Caki2 (cell line): ENCODE results near the gene ZBTB8OS. TPM values are rescaled to one million over a fixed set of nuclear protein-coding genes. Genes with fewer than 3 reads are reported as not detected.
"Not testable (repeated sequence)": the region's sequence is repeated elsewhere in the genome, so short reads cannot be mapped to it uniquely, and the experiment has no call there.

Experiments used
- DNase-seq: peaks from one replicate; pipeline ENCODE4 v3.0.0-alpha.2; 2015; ENCODE audit warnings: low read depth
- in situ Hi-C: cut with HindIII; loops from 2 replicates; pipeline ENCODE4 v1.10.0; 2016; ENCODE audit warnings: low sequenced_read_pairs, low pct_unique_long_range_greater_than_20kb, mixed read lengths
- total RNA-seq: library from RNA; depleted of rRNA; stranded (reverse); fragments of >200 nt; shearing (Covaris generic); gene quantifications from 2 replicates; pipeline ENCODE4 v1.2.3, GENCODE V29; 2014; ENCODE audit warnings: low replicate concordance

Gene ZBTB8OS
- total RNA-seq, 1 experiment from 2014 or later: 30.1 TPM

GRCh38 chr1:32652244-32652962, 2.1 kb upstream of the ZBTB8OS start:
- in situ Hi-C loops: no loop called here
- DNase-seq: no peak

DNA sequence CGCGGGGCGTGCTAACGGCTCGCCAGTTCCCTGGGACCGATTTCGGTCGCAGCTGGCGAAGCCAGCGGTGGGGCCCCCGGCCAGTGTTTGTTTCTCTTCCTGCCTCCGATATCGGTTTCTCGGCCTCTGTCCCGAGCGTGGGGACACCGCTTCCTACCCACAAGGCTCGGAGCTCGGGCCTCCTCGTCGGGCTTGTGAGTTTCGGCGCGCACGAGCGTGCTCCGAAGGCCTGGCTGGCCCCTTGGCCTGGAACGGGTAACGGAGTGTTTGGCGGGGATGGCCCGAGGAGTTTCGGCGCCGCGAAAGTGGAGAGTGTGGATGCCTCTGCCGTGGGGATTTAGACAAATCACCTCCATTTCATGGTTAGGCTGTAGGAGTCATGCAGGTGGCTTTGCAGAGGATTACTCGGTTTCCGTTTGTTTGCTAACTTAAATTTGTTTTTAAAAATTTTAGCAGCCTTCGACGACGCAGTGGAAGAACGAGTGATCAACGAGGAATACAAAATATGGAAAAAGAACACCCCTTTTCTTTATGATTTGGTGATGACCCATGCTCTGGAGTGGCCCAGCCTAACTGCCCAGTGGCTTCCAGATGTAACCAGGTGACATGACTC, 1.2 kb upstream of the ZBTB8OS start:
- in situ Hi-C loops: no loop called here
- DNase-seq: no peak

- DNase-seq: peak; percentile 97
- in situ Hi-C loops: no loop called here
These were observed 556 bp upstream of the ZBTB8OS start, which contains the start of gene RBBP4 for GRCh38 chr1:32650752-32651460. Gene RBBP4, plus strand, starts transcription at chr1:32651208. Its CDS starts 99 bp downstream, at chr1:32651307.

GRCh38 chr1:32647308-32648134, 2.8 kb downstream of the ZBTB8OS start:
- in situ Hi-C loops: no loop called here
- DNase-seq: no peak

- in situ Hi-C loops: no loop called here
- DNase-seq: no peak
These were observed 5.9 kb downstream of the ZBTB8OS start for GRCh38 chr1:32644426-32644825.

- in situ Hi-C loops, DNase-seq: not testable (repeated sequence)
These were observed 8.0 kb downstream of the ZBTB8OS start for GRCh38 chr1:32642292-32642827.

GRCh38 chr1:32639489-32640075, 10.8 kb downstream of the ZBTB8OS start:
- in situ Hi-C loops: no loop called here
- no peak for DNase-seq

DNA sequence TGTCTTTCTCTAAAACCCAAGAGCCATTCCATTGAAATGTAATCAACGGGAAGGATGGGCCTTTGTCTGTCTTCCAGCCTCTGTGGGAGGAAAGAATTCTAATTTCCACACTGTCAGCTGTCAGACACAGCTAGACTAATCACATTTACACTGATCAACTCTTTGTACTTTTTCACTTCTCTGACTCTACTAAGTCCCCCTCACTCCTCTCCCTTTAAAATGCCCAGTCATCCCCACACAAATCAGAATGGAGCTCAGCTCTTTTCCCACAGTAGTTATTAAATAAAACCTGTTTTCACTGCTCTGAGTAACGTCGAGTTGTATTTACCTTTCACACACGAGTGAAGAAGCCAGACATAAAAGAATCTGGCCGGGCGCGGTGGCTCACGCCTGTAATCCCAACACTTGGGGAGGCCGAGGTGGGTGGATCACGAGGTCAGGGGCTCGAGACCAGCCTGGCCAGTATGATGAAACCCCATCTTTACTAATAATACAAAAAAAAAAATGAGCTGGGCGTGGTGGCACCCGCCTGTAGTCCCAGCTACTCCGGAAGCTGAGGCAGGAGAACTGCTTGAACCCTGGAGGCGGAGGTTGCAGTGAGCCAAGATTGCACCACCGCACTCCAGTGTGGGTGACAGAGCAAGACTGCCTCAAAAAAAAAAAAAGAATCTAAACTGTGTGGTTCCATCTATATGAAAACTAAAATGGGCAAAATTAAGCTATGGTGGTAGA, 13.3 kb downstream of the ZBTB8OS start:
- DNase-seq: peak; percentile 39
- in situ Hi-C loops: no loop called here

- in situ Hi-C loops: no loop called here
- no peak for DNase-seq
These were observed 14.7 kb downstream of the ZBTB8OS start for GRCh38 chr1:32635508-32636277.

GRCh38 chr1:32632829-32633228, 17.5 kb downstream of the ZBTB8OS start:
- in situ Hi-C loops: no loop called here
- DNase-seq: no peak

DNA sequence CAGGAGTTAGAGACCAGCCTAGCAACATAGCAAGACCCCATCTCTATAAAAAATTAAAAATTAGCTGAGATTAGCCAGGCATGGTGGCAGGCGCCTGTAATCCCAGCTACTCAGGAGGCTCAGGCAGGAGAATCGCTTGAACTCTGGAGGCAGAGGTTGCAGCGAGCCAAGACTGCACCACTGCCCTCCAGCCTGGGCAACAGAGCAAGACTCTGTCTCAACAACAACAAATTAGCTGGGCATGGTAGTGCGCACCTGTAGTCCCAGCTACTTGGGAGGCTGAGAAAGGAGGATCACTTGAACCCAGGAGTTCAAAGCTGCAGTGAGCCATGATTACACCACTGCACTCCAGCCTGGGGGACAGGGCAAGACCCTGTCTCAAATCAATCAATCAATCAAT, 20.2 kb downstream of the ZBTB8OS start:
- in situ Hi-C loops, DNase-seq: not testable (repeated sequence)

- in situ Hi-C loops: no loop called here
- no peak for DNase-seq
These were observed 22.7 kb downstream of the ZBTB8OS start for GRCh38 chr1:32627596-32628162.

GRCh38 chr1:32626176-32626575, 24.2 kb downstream of the ZBTB8OS start:
- in situ Hi-C loops: no loop called here
- no peak for DNase-seq

DNA sequence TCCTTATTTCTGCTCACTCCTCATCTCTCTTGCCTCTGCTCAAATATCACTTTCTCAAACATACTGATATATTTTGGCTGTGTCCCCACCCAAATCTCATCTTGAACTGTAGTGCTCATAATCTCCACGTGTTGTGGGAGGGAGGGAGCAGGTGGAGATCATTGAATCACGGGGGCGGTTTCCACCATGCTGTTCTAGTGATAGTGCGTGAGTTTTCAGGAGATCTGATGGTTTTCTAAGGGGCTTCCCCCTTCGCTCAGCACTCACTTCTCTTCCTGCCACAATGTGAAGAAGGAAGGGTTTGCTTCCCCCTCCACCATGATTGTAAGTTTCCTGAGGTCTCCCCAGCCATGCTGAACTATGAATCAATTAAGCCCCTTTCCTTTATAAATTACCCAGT, 26.6 kb downstream of the ZBTB8OS start:
- in situ Hi-C loops: no loop called here
- no peak for DNase-seq

DNA sequence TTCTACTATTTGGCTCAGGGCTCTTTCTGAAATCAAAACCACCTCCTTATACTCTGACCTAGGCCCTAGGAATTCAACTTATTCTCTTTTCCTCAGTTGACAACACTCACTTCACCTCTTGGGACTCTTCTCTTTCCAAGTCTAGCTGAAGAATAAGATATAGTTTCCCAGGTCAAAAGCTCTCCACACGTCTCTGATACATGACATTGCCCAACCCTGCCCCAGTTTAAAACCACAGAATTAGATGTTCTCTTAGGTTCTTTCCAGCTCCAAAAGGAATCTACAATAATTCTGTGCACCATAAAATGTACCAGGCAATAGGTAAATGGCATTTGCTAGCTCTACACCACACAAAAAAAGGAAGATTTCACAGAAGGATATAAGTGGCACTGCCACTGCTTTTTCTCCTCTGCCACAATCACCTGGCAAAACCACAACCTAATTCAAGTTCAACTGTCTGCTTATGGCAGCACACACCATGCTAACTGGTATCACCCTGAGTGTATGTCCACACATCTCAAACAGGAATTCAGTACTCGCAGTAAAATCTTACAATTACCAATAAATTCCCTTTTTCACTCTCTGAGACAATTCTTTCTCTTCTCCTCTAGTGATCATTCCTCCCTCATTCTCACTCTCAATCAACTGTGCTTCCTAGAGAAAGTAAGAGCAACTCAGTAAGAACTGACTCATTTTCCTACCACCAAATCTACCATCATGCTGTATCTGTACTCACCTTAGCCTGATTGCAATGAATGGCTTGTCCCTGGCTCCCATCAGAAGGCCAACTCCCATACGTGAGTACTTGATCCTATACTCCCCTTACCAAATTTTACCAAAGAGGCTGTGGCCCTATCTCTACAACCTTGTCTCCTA, 27.3 kb downstream of the ZBTB8OS start:
- in situ Hi-C loops: no loop called here
- no peak for DNase-seq
